Sigmoid colon (tissue), 7 donors: ENCODE measurements around the gene AUTS2. TPM values are rescaled to one million over a fixed set of nuclear protein-coding genes. Genes with fewer than 3 reads are reported as not detected.

Experiments
- DNase-seq: peaks from one replicate; pipeline ENCODE4 v3.0.0-alpha.2; 2019
- H3K27ac ChIP-seq, 4 donors: fragments of 200-600 bp; sonication (generic); one replicate each; pipeline ENCODE4 v1.5.1; 2016 to 2019; ENCODE audit warnings: mild to moderate bottlenecking in 1 of 4
- H3K27me3 ChIP-seq, 3 donors: fragments of 200-600 bp; sonication (generic); one replicate each; pipeline ENCODE4 v1.5.1; 2019; ENCODE audit warnings: mild to moderate bottlenecking in 1 of 3
- H3K36me3 ChIP-seq, 4 donors: fragments of 200-600 bp; sonication (generic); one replicate each; pipeline ENCODE4 v1.5.1; 2016 to 2019
- H3K4me1 ChIP-seq, 4 donors: fragments of 200-600 bp; sonication (generic); one replicate each; pipeline ENCODE4 v1.5.1; 2017 to 2019
- H3K4me3 ChIP-seq, 4 donors: fragments of 200-600 bp; sonication (generic); one replicate each; pipeline ENCODE4 v1.5.1; 2017 to 2019; ENCODE audit warnings: mild to moderate bottlenecking in 2 of 4, moderate library complexity in 1 of 4
- H3K9me3 ChIP-seq, 4 donors: fragments of 200-600 bp in 3 of 4; sonication (generic) in 3 of 4; one replicate each; pipeline versions ENCODE4 v1.5.1 to v1.6.1; 2013 to 2019
- CTCF ChIP-seq, 4 experiments: fragments of 450-650 bp in 3 of 4; fragments of 200-600 bp in 1 of 4; IDR thresholded peaks; one replicate each; pipeline ENCODE4 v1.5.1; 2016 to 2019; ENCODE audit warnings: antibody characterized with exemption in 4 of 4, mild to moderate bottlenecking in 3 of 4, moderate library complexity in 2 of 4
- EP300 ChIP-seq, 4 donors: sonication (generic); formaldehyde crosslinking; IDR thresholded peaks; one replicate each; pipeline ENCODE4 v1.6.1; 2017; ENCODE audit warnings: antibody characterized with exemption in 4 of 4
- POLR2A ChIP-seq, 2 donors: fragments of 450-650 bp; IDR thresholded peaks; one replicate each; pipeline ENCODE4 v1.6.1; 2016; ENCODE audit warnings: antibody characterized with exemption in 2 of 2, mild to moderate bottlenecking in 2 of 2, moderate library complexity in 2 of 2
- POLR2AphosphoS5 ChIP-seq, 4 donors: sonication (generic); formaldehyde crosslinking; IDR thresholded peaks; one replicate each; pipeline ENCODE4 v1.6.1; 2017; ENCODE audit warnings: antibody characterized with exemption in 4 of 4
- WGBS, 2 donors: extraction: QIAGEN DNeasy Blood & Tissue Kit; methylation state at CpG; one replicate each; pipeline ENCODE4 v1.1.7; 2013; 5-methylcytosine and 5-hydroxymethylcytosine counted together
- intact Hi-C: fragments of 100-400 bp; cut with DNase I; formaldehyde crosslinking; loops from one replicate; pipeline ENCODE4 v1.15.1; 2023
- polyA plus RNA-seq, 3 donors: library from polyadenylated mRNA; stranded (reverse); fragments of 200-250 nt; gene quantifications; one replicate each; pipeline ENCODE4 v1.2.3, GENCODE V29; 2013
- total RNA-seq, 4 donors: library from RNA; depleted of rRNA; stranded (reverse); fragments of >200 nt; gene quantifications; one replicate each; pipeline ENCODE4 v1.1.0, GENCODE V29; 2016
- donor health status: healthy with polysubstance abuse.
- donor health status: Bipolar disorder and iron deficiency.
- donor health status: healthy.

Gene AUTS2
- total and polyA plus RNA-seq, 7 donors, result 3.6 to 55.7 (median 25.5) TPM

DNA sequence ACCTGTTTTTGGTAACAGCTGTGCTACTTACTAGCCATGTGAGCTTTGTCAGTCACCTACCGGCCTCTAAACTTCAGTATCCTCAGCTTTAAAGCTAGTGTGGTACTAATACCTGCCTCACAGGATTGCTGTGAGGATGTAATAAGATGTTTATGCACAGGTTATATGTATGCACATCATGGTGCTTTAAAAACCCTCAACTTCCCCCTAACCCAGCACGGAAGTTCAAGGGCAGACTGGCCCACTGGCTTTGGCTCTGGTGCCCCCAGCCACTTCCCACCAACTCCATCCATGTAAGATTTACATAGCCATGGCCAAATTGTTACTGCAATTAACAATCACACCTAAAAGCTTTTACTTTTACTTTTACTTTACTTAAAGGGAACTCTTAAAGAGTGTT lies 857.6 kb downstream of the AUTS2 start:
- H3K4me1 ChIP-seq, result no peaks in the 10 kb centered on the region
- no peak overlapping the region for H3K27ac ChIP-seq
- H3K4me3 ChIP-seq, result no peak overlapping the region
- no peak for DNase-seq
- TF ChIP-seq CTCF (IDR thresholded peaks at IDR 0.05) (no peak), POLR2A (IDR thresholded peaks at IDR 0.05) (no peak), EP300 (IDR thresholded peaks at IDR 0.05) (no peak), POLR2AphosphoS5 (IDR thresholded peaks at IDR 0.05) (no peak)
- intact Hi-C loops, result no loop called here
- no peaks in the 10 kb centered on the region for H3K36me3 ChIP-seq
- H3K27me3 ChIP-seq, result no peaks in the 10 kb centered on the region
- WGBS, 2 donors, result 79 to 91% methylated on average over 2 of the region's 2 CpGs
- H3K9me3 ChIP-seq, result no peaks in the 10 kb centered on the region

DNA sequence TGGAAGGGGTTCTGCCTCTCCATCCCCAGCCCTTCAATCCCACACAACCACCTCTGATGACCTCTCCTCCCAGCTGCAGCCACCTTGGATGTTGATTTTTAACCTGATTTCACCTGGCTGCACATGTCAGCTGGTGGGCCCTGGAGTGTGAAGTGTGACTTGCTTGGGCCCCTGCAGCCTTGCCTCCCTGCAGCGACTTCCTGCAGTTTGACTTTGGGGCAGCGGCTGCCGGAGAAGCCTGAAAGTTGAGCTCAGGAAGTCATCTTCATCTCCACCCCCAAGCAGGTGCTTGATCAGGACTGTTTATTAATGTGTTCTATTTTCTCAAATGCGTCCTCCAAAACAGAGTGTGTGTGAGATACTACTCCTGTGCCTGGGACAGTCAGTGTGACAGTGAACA lies 858.4 kb downstream of the AUTS2 start:
- TF ChIP-seq EP300 (IDR thresholded peaks at IDR 0.05) (no peak), POLR2A (IDR thresholded peaks at IDR 0.05) (no peak), POLR2AphosphoS5 (IDR thresholded peaks at IDR 0.05) (no peak), CTCF (IDR thresholded peaks at IDR 0.05) (no peak)
- Histone ChIP-seq H3K9me3 (no peaks in the 10 kb centered on the region), H3K27ac (no peak overlapping the region), H3K4me3 (no peak overlapping the region), H3K36me3 (no peaks in the 10 kb centered on the region), H3K4me1 (no peaks in the 10 kb centered on the region), H3K27me3 (no peaks in the 10 kb centered on the region)
- WGBS, 2 donors, result 59 to 85% methylated on average over 4 of the region's 4 CpGs
- no peak for DNase-seq
- intact Hi-C loops, result no loop called here

DNA sequence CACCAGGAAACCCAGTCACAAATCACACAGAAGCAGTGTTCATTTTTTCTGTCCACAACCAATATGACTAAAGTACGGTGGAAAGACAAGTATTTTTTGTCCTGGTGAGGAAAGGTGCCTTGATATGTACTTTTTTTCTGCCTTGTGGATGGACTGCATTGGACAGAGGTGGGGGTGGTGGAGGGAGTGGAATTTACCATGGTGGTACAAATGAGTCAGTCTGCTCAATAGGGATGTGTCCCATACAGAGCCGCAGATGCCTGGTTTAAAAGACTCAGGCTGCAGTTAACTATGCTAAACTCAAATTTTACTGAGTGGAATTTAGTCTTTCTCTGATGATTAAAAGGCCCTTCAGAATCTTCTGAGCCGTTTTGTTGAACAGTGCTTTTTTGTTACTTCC lies 859.2 kb downstream of the AUTS2 start:
- H3K27me3 ChIP-seq, result no peaks in the 10 kb centered on the region
- no peak overlapping the region for H3K27ac ChIP-seq
- no peaks in the 10 kb centered on the region for H3K36me3 ChIP-seq
- H3K9me3 ChIP-seq, result no peaks in the 10 kb centered on the region
- H3K4me3 ChIP-seq, result no peak overlapping the region
- DNase-seq, result no peak
- intact Hi-C loops, result no loop called here
- 78 to 84% methylated on average over 3 of the region's 3 CpGs for WGBS, 2 donors
- TF ChIP-seq POLR2AphosphoS5 (IDR thresholded peaks at IDR 0.05), result no peak
- no peak for TF ChIP-seq CTCF (IDR thresholded peaks at IDR 0.05)
- TF ChIP-seq EP300 (IDR thresholded peaks at IDR 0.05), result no peak
- TF ChIP-seq POLR2A (IDR thresholded peaks at IDR 0.05), result no peak
- no peaks in the 10 kb centered on the region for H3K4me1 ChIP-seq

- Histone ChIP-seq H3K4me3 (no peak overlapping the region), H3K4me1 (no peaks in the 10 kb centered on the region), H3K9me3 (no peaks in the 10 kb centered on the region), H3K27ac (no peak overlapping the region), H3K27me3 (no peaks in the 10 kb centered on the region), H3K36me3 (no peaks in the 10 kb centered on the region)
- no peak for DNase-seq
- intact Hi-C loops, result no loop called here
- 57 to 63% methylated on average over 8 of the region's 8 CpGs for WGBS, 2 donors
- TF ChIP-seq POLR2AphosphoS5 (IDR thresholded peaks at IDR 0.05), result no peak
- TF ChIP-seq EP300 (IDR thresholded peaks at IDR 0.05), result no peak
- TF ChIP-seq POLR2A (IDR thresholded peaks at IDR 0.05), result no peak
- no peak for TF ChIP-seq CTCF (IDR thresholded peaks at IDR 0.05)
Observed at GRCh38 chr7:70457883-70458680, 859.8 kb downstream of the AUTS2 start.

- no peaks in the 10 kb centered on the region for H3K4me1 ChIP-seq
- no peak overlapping the region for H3K4me3 ChIP-seq
- DNase-seq, result no peak
- H3K27ac ChIP-seq, result no peak overlapping the region
- WGBS, 2 donors, result 88 to 90% methylated on average over 8 of the region's 8 CpGs
- no peaks in the 10 kb centered on the region for H3K27me3 ChIP-seq
- H3K9me3 ChIP-seq, result no peaks in the 10 kb centered on the region
- intact Hi-C loops, result no loop called here
- no peak for TF ChIP-seq EP300 (IDR thresholded peaks at IDR 0.05)
- TF ChIP-seq CTCF (IDR thresholded peaks at IDR 0.05), result no peak
- no peak for TF ChIP-seq POLR2A (IDR thresholded peaks at IDR 0.05)
- TF ChIP-seq POLR2AphosphoS5 (IDR thresholded peaks at IDR 0.05), result no peak
- H3K36me3 ChIP-seq, result no peaks in the 10 kb centered on the region
Observed at GRCh38 chr7:70458745-70459144, 860.5 kb downstream of the AUTS2 start.
